Hippocampal formation (tissue), 2 donors: ENCODE data around the gene GPRIN3.
"Not testable (repeated sequence)": the region's sequence is repeated elsewhere in the genome, so short reads cannot be mapped to it uniquely, and the experiment has no call there.

Source experiments
- DNase-seq, 2 donors: peaks; one replicate each; lab custom pipeline; 2025; lab: John Stamatoyannopoulos, UW

Gene GPRIN3

DNA sequence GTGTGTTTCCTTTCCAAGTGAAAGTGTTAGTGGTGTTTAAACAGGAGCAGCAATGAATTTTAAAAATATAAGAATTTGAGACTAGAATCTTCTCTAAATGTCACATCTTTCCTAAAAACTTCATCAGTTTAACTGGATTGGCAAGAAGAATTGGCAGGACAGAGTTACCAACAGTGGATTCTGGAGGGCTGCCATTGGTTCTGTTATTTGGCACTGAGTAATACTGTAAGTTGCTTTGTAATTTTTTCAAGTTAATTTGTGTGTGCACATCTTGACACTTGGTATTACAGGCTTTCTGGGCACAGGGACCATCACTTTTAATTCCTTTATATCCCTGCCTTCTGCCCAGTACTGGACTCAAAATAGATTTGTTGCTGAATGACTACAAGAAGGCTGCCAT, 4.5 kb upstream of the GPRIN3 start:
- no peak for DNase-seq

DNA sequence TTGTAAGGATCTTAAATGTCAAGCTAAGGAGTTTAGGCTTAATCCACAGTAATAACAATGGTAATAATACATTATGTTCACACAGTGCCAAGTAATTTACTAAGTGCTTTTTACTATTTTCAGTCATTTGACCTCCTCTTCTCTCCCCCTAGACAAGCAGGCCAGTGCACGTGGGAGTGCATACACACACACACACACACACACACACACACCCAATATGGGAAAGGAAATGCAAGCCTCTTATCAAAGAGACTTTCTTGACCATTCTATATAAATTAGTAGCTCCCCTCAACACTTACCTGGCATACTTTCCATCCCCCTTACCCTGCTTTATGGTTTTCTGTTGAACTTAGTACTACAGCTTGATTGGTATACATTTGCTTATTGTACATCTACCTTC, 3.8 kb upstream of the GPRIN3 start:
- DNase-seq, result no peak

DNA sequence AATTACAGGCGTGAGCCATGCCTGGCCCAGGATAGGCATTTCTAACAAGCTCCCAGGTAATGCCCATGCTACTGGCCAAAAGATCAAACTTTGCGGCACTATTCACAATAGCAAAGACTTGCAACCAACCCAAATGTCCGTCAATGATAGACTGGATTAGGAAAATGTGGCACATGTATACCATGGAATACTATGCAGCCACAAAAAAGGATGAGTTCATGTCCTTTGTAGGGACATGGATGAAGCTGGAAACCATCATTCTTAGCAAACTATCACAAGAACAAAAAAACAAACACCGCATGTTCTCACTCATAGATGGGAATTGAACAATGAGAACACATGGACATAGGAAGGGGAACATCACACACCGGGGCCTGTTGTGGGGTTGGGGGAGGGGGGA, 1.6 kb upstream of the GPRIN3 start:
- not testable (repeated sequence) for DNase-seq

DNA sequence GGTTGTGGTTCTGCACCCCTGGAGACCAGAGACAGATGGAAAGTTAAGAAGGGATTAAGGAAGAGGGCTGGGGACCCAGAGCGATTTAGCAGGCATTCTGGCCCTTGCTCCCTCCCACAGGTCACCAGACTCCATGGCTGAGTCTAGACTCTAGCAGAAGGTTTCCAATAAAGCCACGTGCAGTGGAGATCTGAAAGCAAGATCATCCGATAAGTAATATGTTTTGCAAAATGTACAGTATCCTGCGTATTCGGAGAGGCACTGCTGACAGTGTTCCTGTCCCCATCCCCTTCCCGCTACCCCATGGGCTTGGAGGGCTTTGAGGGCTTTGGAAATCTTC, 531 bp upstream of the GPRIN3 start:
- no peak for DNase-seq

DNA sequence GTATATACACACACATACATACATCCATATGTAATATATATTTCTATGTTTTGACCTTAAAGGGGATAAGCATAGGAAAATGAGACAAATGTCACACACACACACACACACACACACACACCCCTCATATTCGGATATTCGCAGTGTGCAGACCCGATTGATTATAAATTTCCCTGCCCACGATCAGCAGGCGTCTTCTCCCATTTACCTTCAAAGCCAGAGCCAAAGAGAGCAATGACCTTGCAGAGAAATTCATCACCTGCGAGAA, 488 bp downstream of the GPRIN3 start:
- no peak for DNase-seq

DNA sequence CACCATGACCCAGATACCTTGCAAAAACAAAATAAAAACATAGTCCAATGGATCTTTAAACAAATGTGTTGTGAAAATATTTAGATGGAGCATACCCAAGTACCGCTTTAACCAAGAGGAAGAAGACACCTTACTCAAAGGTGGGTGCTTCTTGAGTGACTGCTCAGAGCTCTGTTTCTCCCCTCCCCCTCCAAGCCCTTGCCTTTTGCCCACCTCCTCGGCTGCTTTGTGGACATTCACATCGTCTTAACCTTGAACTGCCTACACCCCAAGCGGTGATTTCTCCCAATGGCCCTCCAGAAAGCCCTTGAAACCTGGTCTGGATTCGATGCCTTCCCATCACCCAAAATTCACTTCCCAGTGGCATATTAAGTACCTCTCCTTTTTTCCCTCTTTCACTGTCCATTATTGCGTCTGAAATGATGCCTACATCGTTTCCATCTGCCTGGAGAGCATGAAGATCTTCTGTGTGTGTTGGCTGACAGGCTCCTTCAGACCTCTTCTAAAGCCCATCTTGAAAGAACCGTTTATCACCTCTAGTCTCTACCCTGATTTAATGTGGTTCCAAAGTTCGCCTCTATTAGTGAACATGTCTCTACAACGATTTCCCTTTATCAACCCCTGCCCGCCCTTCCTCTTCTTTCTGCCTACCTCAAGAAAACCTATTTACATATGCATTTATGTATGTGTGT, 968 bp downstream of the GPRIN3 start:
- no peak for DNase-seq

- DNase-seq, result no peak
These were observed 1.7 kb downstream of the GPRIN3 start for GRCh38 chr4:89305712-89306437.

GRCh38 chr4:89305028-89305427, 2.6 kb downstream of the GPRIN3 start:
- no peak for DNase-seq

DNA sequence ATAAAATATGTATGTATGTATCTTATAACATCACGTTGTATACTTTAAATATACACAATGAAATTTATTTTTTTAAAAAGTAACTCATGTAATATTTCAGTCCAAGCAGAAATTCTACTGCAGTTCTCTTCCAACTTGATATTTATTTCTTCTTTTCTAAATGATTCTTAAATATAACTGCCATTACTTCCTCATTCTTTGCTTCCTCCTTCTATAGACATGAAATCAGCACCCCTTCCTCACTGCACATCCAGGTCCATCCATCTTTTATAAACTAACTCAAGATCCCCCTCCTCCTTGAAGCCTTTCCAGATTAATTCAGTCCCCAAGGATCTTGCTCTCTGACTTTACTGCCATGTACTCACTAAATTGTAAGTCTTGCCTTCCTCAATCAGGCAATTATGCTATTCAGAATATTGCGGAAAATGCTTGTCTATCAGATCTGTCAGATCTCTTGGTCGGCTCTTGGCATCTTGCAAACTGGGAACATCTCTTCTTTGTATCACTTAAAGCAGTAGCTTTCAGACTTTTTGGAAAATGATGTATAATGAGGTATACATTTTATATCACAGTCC, 3.7 kb downstream of the GPRIN3 start:
- no peak for DNase-seq

GRCh38 chr4:89303177-89303576, 4.4 kb downstream of the GPRIN3 start:
- DNase-seq, result no peak

DNA sequence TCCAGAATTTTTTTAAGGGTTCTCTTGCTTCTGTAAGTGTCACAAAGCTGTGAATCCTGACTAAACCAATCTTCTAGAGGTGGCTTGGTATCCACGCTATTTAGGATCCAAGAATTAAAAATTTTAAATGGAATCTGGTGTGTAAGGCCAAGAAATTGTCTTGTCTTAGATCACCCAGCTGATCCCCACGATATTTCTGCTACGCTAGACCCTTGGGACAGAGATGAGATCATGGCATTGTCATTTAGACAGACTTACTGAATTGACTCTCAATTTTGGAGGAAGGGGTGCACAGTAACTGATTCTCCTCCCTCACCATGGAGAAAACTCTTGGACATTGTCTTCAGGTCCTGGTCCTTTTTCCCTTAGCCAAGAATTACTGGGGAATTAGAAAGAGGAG, 5.7 kb downstream of the GPRIN3 start:
- no peak for DNase-seq

GRCh38 chr4:89301003-89301402, 6.6 kb downstream of the GPRIN3 start:
- DNase-seq, result no peak

DNA sequence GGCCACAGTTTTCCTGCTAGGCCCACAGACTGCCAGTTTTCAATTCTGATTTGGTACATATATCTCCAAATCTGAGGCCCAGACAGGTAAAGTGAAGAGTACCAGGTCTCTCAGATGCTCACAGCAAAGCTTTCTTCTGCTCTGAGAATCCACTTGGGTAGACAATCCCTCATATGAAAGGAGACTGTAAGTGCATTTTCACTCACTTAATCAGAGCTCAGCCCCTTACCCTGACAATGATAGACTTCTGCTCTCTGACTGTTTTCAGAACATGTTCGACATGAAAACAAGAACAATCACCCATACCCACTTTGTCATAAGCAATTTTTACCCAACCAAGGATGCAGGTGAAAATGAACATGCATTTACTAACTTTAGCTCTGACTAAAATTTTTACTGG, 7.1 kb downstream of the GPRIN3 start:
- DNase-seq, result no peak

DNA sequence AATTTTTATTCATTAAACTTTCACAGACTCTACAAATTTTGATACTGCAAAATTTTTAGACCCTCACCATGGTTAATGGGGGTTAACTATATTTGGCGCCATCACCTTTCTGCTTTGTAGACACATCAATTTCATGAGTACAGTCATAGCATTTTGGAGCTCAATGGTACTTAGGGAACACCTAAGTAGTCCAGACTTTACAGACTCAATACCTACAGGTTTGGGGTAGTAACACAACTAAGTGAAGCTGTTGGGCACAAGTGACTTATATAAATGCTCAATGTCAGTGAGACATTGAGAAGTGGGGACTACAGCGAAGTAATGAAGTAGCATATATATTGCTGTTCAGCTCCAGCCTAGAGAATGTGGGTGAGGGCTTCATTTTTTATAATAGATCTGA, 7.5 kb downstream of the GPRIN3 start:
- no peak for DNase-seq

DNA sequence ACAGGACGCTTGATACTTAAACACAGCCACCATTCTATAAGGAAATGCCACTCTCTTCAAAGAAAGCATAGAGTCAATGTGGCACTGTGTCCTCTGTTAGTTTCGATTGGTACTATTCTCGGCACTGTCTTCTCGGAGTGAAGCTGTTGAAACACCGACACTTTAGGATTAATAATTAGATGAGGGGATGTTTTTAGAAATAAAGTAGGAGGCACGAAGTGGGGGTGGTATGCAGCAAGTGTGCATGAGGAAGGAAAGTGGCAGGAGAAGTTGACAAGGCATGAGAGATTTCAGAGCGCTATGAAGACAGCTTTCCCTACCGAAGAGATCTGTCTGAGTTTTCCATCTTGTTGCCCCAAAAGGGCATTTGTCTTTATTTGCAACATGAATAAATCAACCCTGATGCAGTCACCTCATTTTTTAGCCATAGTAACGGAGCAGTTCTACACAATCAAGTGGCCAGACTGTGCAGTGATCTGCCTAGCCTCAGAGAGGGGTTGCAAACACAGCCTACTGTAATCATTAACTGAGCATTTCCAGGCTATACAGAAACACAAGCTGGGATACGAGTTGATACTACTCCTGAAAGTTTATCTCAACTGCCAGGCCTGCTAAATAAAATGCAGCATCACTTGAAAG, 8.3 kb downstream of the GPRIN3 start:
- no peak for DNase-seq

- DNase-seq, result no peak
These were observed 8.8 kb downstream of the GPRIN3 start for GRCh38 chr4:89298788-89299152.

- no peak for DNase-seq
These were observed 9.4 kb downstream of the GPRIN3 start for GRCh38 chr4:89298155-89298554.

- DNase-seq, result no peak
These were observed 10.7 kb downstream of the GPRIN3 start for GRCh38 chr4:89296896-89297295.

- no peak for DNase-seq
These were observed 11.2 kb downstream of the GPRIN3 start for GRCh38 chr4:89296399-89296798.

DNA sequence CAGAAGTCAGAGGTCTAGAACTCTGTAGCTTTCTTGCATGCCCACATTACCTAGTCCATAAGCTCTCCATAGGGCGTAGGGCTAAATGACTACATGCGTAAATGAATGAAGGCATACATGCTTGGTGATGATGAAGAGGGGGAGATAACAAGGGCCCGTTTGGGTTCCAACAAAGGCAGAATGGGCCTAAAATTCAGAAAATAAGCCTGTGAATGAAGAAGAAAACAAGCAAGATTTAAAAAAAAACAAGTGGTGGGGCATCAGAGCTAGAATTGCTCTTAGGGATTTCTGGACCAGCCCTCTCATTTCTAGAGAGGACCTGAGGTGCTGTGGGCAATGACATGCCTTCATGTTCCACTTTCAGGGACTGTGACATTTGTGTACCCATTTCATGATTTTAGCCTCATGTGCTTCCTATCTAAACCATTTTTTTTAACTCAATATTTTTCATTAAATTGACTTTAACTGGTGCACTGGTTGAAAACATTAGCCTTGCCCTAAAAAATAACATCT, 12.1 kb downstream of the GPRIN3 start:
- no peak for DNase-seq

DNA sequence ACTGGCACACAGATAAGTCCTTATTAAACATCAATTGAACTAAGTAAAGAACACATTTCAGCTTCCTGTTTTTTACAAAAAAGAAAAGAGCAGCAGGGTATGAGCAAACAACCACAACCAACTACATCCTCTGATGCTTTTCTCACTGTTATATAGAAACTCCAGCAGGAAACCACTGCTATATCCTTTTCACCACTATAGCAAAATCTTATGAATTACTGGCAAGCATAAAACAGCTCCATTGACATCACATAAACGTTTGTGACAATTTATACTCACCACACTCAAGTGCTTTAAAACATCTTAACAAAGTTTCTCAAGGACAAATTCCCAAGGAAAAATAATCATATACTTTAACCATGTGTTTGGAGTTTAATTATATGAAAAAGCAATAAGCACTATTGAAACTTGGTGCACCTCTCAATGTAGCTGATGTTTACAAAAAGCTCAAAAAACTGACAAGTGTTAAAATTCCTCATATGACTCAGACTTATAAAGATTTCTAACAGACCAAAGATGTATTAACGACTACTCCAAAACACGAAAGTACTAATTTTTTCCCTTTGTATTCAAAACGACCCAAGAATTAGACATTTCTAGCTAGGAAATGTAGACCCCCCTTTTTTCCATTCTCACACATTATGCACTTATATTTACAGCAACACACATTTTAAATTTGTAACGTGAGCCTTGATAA, 12.9 kb downstream of the GPRIN3 start:
- DNase-seq, result no peak

- no peak for DNase-seq
These were observed 14.3 kb downstream of the GPRIN3 start for GRCh38 chr4:89293299-89293698.
